Loucy (cell line): ENCODE results near the gene SORCS2.

ENCODE experiments used
- H2AFZ ChIP-seq: fragments of 200-600 bp; sonication (generic); 2 replicates; pipeline ENCODE4 v1.6.0; 2016; ENCODE audit warnings: antibody characterized with exemption, mild to moderate bottlenecking, low read length, moderate library complexity
- H3F3A ChIP-seq: fragments of 200-600 bp; 2 replicates; pipeline ENCODE4 v1.6.0; 2016; ENCODE audit warnings: antibody characterized with exemption, low read depth, mild to moderate bottlenecking
- H3K27me3 ChIP-seq: fragments of 200-600 bp; sonication (generic); 2 replicates; pipeline ENCODE4 v1.6.1; 2014; ENCODE audit warnings: low read length, mild to moderate bottlenecking; ENCODE audit not compliant: insufficient read depth, poor library complexity, severe bottlenecking
- H3K36me3 ChIP-seq: fragments of 200-600 bp; sonication (generic); 2 replicates; pipeline ENCODE4 v1.6.1; 2016; ENCODE audit warnings: low read length; ENCODE audit not compliant: insufficient read depth
- H3K4me1 ChIP-seq: fragments of 200-600 bp; sonication (generic); 2 replicates; pipeline ENCODE4 v1.5.1; 2014; ENCODE audit warnings: low read length, mild to moderate bottlenecking; ENCODE audit not compliant: insufficient read depth, poor library complexity, severe bottlenecking
- H3K4me2 ChIP-seq: fragments of 200-600 bp; sonication (generic); 2 replicates; pipeline ENCODE4 v1.6.0; 2014; ENCODE audit warnings: antibody characterized with exemption, low read length, low read depth, mild to moderate bottlenecking; ENCODE audit not compliant: poor library complexity, severe bottlenecking
- H3K4me3 ChIP-seq: fragments of 200-600 bp; sonication (generic); 2 replicates; pipeline ENCODE4 v1.5.1; 2014; ENCODE audit warnings: low read length, mild to moderate bottlenecking, mixed read lengths; ENCODE audit not compliant: poor library complexity, severe bottlenecking
- H3K79me2 ChIP-seq: fragments of 200-600 bp; sonication (generic); 2 replicates; pipeline ENCODE4 v1.6.1; 2014; ENCODE audit warnings: low read length; ENCODE audit not compliant: insufficient read depth
- H3K9ac ChIP-seq: fragments of 200-600 bp; sonication (generic); 2 replicates; pipeline ENCODE4 v1.6.0; 2014; ENCODE audit warnings: mild to moderate bottlenecking, low read depth, low read length, moderate library complexity; ENCODE audit not compliant: poor library complexity, severe bottlenecking
- H3K9me2 ChIP-seq: fragments of 200-600 bp; sonication (generic); replicated peaks from 2 replicates; pipeline ENCODE4 v1.6.1; 2016; ENCODE audit warnings: low read depth, low read length, mixed read lengths
- H3K9me3 ChIP-seq: fragments of 200-600 bp; sonication (generic); 2 replicates; pipeline ENCODE4 v1.6.1; 2014; ENCODE audit warnings: mild to moderate bottlenecking, antibody characterized with exemption, low read length, low read depth; ENCODE audit not compliant: insufficient read depth
- H4K20me1 ChIP-seq: fragments of 200-600 bp; sonication (generic); 2 replicates; pipeline ENCODE4 v1.6.0; 2014; ENCODE audit warnings: antibody characterized with exemption, low read length, mild to moderate bottlenecking; ENCODE audit not compliant: insufficient read depth, poor library complexity, severe bottlenecking
- EZH2phosphoT487 ChIP-seq: fragments of 200-600 bp; IDR thresholded peaks from 2 replicates; pipeline ENCODE4 v1.6.1; 2018; ENCODE audit warnings: antibody characterized with exemption, mild to moderate bottlenecking, moderate library complexity, borderline replicate concordance
- TF ChIP-seq, protein P1 (sequence below): fragments of 200-600 bp; sonication (generic); conservative IDR thresholded peaks from 2 replicates; pipeline ENCODE4 v1.5.1; 2014; ENCODE audit warnings: mild to moderate bottlenecking, antibody characterized with exemption, low read length

The SORCS2 gene

GRCh38 chr4:7332216-7333023, 140.1 kb downstream of the SORCS2 start:
- no peaks in the 10 kb centered on the region for H3F3A ChIP-seq
- TF ChIP-seq, protein P1, sequence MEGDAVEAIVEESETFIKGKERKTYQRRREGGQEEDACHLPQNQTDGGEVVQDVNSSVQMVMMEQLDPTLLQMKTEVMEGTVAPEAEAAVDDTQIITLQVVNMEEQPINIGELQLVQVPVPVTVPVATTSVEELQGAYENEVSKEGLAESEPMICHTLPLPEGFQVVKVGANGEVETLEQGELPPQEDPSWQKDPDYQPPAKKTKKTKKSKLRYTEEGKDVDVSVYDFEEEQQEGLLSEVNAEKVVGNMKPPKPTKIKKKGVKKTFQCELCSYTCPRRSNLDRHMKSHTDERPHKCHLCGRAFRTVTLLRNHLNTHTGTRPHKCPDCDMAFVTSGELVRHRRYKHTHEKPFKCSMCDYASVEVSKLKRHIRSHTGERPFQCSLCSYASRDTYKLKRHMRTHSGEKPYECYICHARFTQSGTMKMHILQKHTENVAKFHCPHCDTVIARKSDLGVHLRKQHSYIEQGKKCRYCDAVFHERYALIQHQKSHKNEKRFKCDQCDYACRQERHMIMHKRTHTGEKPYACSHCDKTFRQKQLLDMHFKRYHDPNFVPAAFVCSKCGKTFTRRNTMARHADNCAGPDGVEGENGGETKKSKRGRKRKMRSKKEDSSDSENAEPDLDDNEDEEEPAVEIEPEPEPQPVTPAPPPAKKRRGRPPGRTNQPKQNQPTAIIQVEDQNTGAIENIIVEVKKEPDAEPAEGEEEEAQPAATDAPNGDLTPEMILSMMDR, result no peak
- no peak for TF ChIP-seq EZH2phosphoT487
- no peaks in the 10 kb centered on the region for H4K20me1 ChIP-seq
- no peaks in the 10 kb centered on the region for H3K4me1 ChIP-seq
- H3K36me3 ChIP-seq, result no peaks in the 10 kb centered on the region
- no peak overlapping the region for H3K4me3 ChIP-seq
- peaks cover 9% of the 10 kb centered on the region; the same call in 1 of the 2 replicates for H3K9me3 ChIP-seq
- no peak overlapping the region for H3K9ac ChIP-seq
- H3K4me2 ChIP-seq, result no peak overlapping the region
- no peaks in the 10 kb centered on the region for H3K79me2 ChIP-seq
- H2AFZ ChIP-seq, result no peak overlapping the region
- no peaks in the 10 kb centered on the region for H3K9me2 ChIP-seq
- no peaks in the 10 kb centered on the region for H3K27me3 ChIP-seq

GRCh38 chr4:7333024-7333780, 140.9 kb downstream of the SORCS2 start:
- H3K9ac ChIP-seq, result no peak overlapping the region
- no peaks in the 10 kb centered on the region for H4K20me1 ChIP-seq
- H3K9me2 ChIP-seq, result no peaks in the 10 kb centered on the region
- TF ChIP-seq EZH2phosphoT487, result no peak
- TF ChIP-seq, protein P1, result no peak
- H3K9me3 ChIP-seq, result peaks cover 9% of the 10 kb centered on the region; the same call in 1 of the 2 replicates
- no peaks in the 10 kb centered on the region for H3K27me3 ChIP-seq
- no peak overlapping the region for H2AFZ ChIP-seq
- no peaks in the 10 kb centered on the region for H3K36me3 ChIP-seq
- no peaks in the 10 kb centered on the region for H3K79me2 ChIP-seq
- H3K4me3 ChIP-seq, result no peak overlapping the region
- H3F3A ChIP-seq, result no peaks in the 10 kb centered on the region
- H3K4me2 ChIP-seq, result no peak overlapping the region
- H3K4me1 ChIP-seq, result no peaks in the 10 kb centered on the region

DNA sequence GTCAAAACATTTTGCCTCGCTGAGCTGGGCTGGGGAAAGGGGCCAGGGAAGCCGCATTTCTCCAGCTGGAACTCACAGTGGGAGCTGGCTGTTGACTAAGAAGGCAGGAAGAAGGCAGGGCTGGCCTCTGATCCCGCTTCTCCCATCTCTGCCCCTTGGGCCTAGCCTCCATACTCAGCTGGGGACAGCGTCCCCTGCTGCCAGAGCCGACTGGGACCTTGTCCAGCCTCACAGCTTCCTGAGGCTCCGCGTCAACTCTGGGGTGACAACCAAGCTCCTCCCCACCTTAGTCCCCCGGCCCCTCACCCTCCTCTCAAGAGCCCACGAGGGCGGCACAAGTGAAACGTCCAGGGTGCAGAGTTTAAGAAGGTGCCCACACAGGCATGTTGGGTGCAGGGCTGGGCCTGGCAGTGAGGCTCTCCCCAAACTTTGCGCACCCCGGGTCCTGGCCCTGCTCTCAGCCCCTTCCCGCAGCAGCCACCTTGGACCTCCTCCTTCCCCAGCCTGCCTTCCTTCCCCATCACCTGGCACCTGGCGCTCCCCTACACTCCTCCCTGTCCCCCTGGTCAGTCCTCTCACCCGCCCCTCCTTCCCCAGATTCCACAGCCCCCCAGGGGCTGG, 141.6 kb downstream of the SORCS2 start:
- Histone ChIP-seq H3K4me1 (no peaks in the 10 kb centered on the region), H3K9me3 (peaks cover 5% of the 10 kb centered on the region; the same call in 1 of the 2 replicates), H3K27me3 (no peaks in the 10 kb centered on the region), H3K4me2 (no peak overlapping the region), H3K9ac (no peak overlapping the region), H3K36me3 (no peaks in the 10 kb centered on the region), H3K4me3 (no peak overlapping the region), H4K20me1 (no peaks in the 10 kb centered on the region), H3K79me2 (no peaks in the 10 kb centered on the region), H3F3A (no peaks in the 10 kb centered on the region), H2AFZ (no peak overlapping the region), H3K9me2 (no peaks in the 10 kb centered on the region)
- TF ChIP-seq EZH2phosphoT487, result no peak
- TF ChIP-seq, protein P1, result no peak
